Glomerular visceral epithelial cell (primary cell): ENCODE results near the gene CYP2D6.
"Not testable (repeated sequence)": the region's sequence is repeated elsewhere in the genome, so short reads cannot be mapped to it uniquely, and the experiment has no call there.

ENCODE experiments used
- DNase-seq: peaks from one replicate; pipeline ENCODE4 v3.0.0-alpha.2; 2016; ENCODE audit errors: extremely low spot score

Gene CYP2D6

DNA sequence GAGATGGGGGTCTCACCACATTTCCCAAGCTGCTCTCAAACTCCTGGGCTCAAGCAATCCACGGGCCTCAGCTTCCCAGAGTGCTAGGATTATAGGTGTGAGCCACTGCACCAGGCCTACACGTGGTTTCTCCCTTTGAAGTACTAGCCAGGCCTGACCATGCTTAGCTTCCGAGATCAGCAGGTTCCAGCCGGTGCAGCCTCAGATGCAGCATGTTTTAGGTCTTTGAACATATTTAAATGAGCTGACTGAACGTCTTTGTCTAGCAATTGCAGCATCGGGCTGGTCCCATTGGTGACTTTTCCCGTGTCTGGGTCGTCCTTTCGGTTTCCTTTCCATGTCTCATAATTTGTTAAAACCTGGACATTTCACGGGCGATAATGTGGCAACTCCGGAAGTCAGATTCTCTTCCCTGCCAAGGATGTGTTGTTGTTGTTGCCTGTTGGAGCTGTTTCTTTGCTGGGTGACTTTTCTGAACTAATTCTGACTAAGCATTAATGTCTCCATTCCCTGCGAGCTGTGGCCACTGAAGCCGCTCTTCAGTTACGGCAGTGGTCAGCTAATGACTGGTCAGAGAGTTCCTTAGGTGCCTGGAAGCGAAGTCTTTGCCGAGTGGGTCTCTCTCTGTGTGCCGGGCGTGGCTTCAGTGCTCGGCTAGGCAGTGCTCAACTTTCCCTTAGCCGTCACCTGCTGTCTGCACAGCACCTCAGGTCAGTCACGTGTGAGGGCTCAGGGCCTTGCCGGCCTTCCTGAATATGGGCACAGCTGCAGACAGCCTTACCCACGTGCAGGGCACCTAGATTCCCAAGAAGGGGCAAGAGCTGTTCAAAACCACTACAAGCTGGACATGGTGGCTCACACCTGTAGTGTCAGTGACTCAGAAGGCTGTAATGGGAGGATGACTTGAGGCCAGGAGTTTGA is 3.8 kb upstream of the CYP2D6 start:
- no peak for DNase-seq

DNA sequence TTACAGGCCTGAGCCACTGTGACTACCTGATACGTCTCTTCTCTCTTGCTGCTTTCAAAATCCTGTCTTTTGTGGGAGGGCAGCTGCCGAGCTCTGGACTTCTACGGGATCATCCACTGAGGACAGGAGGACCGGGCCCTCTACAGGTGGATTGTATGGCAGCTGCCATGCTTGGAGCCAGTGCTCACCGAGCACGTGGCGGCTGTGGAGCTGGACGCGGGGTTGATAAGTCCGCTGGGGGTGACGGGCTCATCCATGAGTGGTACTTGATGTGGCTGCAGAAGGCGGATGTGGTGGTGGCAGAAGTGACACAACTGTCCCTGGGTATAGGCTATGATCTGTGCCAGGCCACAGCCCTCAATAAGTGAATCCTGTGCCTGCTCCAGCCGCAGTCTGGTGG is 1.8 kb upstream of the CYP2D6 start:
- no peak for DNase-seq

DNA sequence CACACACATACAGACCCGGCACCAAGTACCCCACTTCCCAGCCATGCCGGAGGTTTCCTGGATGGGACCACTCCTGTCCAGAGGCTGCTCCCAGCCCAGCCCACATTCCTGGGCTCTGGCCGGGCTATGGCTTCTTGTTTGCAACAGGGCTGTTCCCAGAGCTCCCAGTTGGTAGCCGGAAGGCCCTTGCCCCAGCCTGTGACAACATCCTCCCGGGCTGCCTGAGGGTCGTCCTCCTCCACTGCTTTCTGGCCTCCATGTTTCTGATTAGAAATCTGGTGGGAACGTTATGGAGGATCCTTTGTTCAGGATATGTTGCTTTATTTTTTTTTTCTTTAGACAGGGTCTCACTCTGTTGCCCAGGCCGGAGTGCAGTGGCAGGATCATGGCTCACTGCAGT is 952 bp upstream of the CYP2D6 start:
- DNase-seq, result no peak

DNA sequence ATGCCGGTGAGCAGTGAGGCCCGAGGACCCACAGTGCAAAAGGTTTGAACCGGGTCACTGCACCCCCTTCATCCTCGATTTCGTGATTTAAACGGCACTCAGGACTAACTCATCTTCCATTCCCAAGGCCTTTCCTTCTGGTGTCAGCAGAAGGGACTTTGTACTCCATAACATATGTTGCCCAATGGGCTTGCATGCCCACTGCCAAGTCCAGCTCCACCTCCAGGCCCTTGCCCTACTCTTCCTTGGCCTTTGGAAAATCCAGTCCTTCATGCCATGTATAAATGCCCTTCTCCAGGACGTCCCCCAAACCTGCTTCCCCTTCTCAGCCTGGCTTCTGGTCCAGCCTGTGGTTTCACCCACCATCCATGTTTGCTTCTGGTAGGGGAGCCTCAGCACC is 428 bp downstream of the CYP2D6 start:
- DNase-seq, result not testable (repeated sequence)

DNA sequence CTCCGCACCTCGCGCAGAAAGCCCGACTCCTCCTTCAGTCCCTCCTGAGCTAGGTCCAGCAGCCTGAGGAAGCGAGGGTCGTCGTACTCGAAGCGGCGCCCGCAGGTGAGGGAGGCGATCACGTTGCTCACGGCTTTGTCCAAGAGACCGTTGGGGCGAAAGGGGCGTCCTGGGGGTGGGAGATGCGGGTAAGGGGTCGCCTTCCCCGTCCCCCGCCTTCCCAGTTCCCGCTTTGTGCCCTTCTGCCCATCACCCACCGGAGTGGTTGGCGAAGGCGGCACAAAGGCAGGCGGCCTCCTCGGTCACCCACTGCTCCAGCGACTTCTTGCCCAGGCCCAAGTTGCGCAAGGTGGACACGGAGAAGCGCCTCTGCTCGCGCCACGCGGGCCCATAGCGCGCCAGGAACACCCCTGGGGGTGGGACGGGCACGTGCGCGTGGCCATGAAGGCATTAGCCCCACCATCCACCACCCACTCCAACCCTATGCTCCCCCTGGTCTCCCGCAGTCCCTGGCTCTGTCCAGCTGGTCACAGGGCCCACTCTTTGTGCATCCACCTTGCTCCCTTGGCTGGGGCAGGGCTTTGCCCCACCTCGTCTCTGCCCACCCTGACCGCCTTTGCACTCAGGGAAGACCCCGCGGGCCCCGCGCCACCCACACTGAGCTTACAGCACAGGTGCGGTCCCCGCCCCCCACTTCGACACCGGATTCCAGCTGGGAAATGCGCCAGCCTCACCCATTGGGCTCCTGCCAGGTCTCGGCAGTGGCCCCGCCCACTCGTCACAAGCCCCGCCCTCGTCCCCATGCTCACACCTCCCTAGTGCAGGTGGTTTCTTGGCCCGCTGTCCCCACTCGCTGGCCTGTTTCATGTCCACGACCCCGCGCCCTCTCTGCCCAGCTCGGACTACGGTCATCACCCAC is 1.6 kb downstream of the CYP2D6 start:
- not testable (repeated sequence) for DNase-seq

DNA sequence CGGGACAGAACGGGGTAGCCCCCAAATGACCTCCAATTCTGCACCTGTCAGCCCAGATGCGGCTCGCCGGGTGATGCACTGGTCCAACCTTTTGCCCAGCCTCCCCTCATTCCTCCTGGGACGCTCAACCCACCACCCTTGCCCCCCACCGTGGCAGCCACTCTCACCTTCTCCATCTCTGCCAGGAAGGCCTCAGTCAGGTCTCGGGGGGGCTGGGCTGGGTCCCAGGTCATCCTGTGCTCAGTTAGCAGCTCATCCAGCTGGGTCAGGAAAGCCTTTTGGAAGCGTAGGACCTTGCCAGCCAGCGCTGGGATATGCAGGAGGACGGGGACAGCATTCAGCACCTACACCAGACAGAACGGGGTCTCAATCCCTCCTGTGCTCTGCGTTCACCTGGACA is 2.6 kb downstream of the CYP2D6 start:
- not testable (repeated sequence) for DNase-seq

DNA sequence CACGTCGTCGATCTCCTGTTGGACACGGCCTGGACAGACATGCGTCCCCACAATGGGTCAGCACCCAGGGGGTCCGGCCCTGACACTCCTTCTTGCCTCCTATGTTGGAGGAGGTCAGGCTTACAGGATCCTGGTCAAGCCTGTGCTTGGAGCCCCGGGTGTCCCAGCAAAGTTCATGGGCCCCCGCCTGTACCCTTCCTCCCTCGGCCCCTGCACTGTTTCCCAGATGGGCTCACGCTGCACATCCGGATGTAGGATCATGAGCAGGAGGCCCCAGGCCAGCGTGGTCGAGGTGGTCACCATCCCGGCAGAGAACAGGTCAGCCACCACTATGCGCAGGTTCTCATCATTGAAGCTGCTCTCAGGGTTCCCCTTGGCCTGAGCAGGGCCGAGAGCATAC is 3.0 kb downstream of the CYP2D6 start:
- DNase-seq, result no peak

DNA sequence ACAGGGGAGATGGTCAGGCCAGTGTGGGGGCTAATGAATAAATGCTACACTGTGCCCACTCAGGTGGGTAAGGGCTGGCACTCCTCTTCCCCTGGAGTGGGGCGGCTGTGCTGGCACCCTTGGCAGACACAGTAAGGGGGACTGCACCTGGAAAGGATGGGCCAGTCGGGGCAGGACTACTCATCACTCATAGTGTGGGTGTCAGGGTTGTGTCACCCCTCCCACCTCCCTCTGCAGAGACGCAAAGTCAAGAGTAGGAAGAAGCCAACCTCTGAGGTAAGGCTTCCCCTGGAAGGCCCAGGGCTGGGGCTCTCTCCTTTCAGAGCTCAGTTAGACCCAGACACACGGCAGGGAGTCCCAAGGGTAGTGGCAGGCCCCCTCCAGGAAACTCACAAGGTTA is 7.1 kb downstream of the CYP2D6 start:
- DNase-seq, result not testable (repeated sequence)

DNA sequence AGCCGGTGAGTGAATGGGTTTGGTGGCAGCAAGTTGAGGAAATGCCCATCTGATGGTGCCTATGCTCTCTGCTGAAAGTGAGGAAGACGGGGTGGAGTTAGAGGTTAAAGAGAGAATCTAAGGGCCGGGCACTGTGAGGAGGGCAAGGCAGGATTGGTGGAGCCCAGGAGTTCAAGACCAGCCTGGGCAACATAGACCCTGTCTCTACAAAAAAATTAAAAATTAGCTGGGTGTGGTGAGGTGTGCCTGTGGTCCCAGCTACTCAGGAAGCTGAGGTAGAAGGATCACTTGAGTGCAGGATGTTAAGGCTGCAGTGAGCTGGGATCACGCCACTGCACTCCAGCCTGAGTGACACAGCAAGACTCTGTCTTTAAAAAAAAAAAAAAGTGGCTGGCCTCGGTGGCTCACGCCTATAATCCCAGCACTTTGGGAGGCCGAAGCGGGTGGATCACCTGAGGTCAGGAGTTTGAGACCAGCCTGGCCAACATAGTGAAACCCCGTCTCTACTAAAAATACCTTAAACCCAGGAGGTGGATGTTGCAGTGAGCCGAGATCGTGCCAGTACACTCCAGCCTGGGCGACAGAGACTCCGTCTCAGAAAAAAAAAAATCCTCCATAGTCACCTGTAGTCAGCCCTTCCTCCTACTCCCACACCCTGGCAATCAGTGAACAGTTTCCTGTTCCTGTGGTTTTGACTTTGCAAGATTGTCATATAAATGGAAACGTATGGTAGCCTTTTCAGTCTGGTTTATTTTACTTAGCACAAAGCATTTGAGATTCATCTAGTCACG is 10.2 kb downstream of the CYP2D6 start:
- not testable (repeated sequence) for DNase-seq

DNA sequence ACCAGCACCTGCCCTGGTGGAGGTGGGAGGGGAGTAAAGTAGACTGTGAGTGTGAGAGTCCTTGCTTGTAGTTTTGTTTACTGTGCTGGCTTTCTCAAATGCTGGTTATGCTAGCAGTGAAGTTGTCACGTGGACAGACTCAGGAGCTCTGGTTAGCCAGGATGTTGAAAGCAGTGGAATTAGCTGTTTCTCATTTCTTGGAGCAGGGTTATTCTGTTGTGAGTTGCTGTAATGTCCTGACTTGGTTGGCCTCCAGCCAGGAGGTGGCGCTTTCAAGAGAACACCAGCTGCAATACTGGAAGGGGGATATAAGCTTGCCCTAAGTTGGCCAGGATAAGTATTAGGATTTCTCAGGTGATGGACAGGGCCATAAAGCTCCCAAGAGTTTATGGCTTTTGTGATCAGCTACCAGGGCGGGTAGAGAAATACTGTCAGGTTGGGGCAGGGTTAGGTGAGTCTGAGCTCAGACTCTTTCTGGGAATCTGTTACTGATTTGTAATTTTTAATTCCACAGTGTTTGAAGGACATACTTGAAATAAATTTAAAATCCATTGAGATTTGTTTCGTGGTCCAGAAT is 13.7 kb downstream of the CYP2D6 start:
- DNase-seq, result no peak

DNA sequence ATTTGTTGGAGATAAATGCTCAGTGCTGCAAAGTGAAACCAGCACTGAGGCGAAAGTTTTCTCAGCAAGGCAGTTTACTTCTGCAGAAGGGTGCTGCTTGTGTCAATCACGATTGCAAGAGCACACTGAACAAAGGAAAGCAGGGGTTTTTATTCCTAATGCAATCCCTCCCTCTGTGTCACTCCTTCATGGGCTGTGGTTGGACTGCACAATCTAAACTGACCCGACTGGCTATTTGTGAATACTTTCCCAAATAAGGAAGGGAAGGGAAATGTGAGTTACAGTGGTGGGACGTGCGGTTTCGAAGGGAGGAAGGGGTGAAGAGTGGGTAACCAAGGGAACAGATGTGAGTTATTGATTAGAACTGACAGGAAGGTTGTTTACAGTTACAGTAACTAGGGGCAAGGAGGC is 15.2 kb downstream of the CYP2D6 start:
- not testable (repeated sequence) for DNase-seq

DNA sequence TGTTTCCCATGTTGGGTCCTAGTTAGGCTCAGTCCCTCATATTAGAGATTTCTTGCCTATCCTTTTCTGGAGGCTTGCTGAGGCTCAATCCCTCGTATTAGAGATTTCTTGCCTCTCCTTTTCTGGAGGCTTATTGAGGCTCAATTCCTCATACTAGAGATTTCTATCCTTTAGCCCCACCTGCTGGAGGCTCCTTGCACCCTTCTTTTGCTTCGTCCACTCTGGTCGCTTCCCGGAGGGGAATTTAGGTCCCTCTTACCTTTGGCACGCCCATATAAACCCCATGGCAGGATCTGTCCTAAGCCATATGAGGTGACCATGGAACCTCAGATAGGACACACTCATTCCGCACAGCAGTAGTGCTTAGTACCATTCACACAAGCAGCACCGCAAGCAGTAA is 15.9 kb downstream of the CYP2D6 start:
- DNase-seq, result no peak

DNA sequence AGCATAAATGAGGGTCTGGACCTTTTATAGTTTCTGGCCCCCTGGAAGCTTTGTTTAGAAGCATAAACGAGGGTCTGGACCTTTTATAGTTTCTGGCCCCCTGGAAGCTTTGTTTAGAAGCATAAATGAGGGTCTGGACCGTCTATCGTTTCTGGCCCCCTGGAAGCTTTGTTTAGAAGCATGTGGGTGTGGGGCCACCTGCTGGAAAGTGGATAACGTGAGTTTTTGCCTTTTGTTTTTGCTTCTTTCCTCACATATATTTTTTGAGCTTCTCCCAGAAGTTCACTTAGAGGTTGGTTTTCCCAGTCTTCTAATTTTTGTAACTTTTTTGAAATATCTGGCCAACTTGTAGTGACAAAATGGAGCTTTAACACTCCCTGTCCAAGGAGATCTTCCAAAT is 17.8 kb downstream of the CYP2D6 start:
- not testable (repeated sequence) for DNase-seq

DNA sequence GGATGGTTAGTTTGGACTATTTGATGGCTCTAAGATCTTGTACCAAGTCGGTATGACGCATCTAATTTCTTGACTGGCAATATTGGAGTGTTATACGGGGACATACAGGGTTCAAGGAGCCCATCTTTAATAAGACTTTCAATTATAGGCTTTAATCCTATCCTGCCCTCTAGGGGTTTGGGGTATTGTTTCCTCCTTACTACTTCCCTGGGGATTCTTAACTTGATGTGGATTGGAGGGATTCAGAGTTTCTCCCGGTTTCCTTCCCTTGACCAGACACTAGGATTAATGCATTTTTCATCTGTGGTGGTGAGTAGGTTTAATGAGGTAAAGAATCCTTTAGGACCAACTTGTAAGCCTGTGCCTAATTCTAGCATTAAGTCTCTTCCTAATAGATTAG is 18.8 kb downstream of the CYP2D6 start:
- DNase-seq, result no peak

DNA sequence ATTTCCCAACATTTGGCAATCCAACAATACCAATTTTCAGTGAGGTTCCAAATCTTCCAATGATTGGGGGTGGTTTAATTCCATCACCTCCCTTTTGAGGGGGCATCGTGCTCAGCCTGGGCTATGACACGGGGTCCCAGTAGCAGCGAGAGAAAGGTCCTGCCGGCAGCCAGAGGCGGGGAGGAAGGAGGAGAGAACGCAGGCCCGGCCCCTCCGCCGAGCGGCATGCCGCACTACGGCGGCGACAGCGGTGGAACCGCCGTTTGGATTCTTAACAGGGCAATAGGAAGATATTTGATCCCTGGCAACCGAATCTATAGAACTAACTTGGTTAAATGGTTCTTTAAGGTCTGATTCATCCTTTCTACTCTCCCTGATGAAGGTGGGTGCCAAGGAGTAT is 21.8 kb downstream of the CYP2D6 start:
- DNase-seq, result no peak

DNA sequence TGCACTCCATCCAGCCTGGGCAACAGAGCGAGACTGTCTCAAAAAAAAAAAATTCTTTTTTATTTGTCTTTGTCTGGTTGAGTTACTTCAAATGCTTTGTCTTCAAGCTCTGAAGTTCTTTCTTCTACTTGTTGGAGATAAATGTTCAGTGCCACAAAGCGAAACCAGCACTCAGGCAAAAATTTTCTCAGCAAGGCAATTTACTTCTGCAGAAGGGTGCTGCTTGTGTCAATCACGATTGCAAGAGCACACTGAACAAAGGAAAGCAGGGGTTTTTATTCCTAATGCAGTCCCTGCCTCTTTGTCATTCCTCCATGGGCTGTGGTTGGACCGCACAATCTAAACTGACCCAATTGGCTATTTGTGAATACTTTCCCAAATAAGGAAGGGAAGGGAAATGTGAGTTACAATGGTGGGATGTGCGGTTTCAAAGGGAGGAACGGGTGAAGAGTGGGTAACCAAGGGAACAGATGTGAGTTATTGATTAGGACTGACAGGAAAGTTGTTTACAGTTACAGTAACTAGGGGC is 26.2 kb downstream of the CYP2D6 start:
- DNase-seq, result not testable (repeated sequence)

DNA sequence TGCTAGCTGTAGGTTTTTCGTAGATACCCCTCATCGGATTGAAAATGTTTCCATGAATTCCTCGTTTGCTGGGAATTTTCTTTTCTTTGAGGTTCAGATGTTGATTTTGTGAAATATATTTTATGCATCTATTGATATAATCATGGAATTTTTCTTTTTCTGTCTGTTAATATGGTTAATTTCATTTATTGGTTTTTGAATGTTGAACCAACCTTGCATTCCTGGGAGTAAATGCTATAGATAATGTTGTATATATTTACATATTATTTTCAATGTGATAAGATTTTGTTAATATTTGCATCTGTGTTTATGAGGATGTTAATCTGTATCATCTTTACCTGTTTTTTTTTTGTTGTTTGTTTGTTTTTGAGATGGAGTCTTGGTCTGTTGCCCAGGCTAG is 29.4 kb downstream of the CYP2D6 start:
- DNase-seq, result no peak

DNA sequence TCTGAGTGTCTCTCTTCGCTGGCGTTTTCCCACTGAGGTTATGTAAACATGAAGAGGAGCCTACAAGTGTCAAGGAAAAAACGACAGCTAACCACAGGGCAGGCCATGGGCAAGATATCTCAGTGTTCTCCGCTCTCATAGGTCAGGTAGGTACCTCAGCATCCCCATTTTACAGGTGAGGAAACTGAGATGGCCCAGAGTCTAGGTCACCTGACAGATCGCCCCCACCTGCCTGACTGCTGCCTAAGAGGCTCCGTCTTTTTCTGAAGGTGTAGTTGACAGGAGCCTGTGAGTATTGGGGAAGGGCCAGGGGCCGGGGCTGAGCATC is 39.2 kb downstream of the CYP2D6 start:
- DNase-seq, result no peak

DNA sequence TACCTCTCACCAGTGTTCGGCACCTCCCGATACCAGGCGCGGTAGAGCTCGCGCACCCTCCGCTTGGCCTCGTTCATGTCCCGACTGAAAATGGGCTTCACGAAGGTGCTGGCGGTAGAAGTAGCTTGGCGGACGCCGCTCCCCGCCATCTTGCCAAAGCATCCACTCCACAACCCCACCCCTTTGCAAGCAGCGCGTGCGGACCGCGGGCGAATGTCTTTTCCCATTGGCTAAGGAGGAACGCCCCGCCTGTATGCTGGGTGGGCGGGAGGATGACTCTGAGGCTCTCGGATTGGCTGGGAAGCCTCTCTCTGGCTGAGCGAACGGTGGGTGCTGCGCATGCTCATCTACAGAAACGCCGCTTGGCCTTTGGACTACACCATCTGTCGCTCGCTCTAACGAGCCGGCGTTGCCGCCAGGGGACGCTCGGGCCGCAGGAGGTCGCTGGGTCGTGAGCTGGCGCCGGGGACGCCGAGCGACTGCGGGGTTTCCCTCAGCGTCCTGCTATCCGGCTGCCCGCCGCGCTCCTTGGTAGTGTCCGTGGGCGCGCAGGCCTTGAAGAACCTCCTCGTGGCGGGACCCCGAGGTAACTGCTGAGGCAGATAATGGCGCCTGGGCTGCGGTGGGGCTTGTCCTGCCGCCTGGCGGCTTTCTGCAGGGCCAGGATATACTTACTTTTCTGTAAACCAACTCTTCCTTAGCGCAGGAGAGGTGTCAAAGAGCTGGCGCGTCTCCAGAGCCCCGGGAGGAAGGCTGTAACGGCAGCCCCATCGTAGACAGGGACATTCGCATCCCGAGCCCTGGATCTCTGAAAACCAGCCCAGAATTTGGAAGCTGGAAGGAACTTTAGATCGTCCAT is 39.8 kb downstream of the CYP2D6 start, which contains the start of gene NDUFA6:
Gene NDUFA6 (minus strand): TSS at position 177 of the 859 bp plus-strand sequence. CDS start 28 bp downstream, at position 149.
- peak; percentile 98 for DNase-seq

DNA sequence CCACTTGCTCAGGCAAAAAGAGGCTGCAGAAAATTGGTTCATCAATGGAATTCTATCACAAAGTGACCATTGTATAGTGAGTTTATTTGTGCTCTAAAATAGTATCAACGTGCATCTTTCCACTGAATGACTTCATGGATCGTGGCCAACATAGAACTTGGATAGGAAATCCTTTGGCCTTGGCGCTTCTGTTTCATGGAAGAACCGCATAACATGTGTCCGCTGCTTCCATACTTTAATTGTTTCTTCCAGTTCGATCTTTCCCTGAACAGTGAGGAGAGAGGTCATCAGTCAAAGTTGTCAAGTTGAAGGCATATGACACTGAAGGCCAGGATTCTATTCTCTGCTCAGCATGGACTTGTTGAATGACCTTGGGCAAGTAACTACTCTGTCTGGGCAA is 44.6 kb downstream of the CYP2D6 start:
- DNase-seq, result no peak
